Choroid plexus epithelial cell (primary cell): ENCODE measurements around the gene XDH.
A peak's percentile ranks its signal among the peaks of the same experiment; 100 is the strongest.

ENCODE experiments used
- DNase-seq: peaks from one replicate; pipeline ENCODE4 v3.0.0-alpha.2; 2010; ENCODE audit warnings: low read depth
- H3K4me3 ChIP-seq: 2 replicates; pipeline ENCODE4 v1.5.1; 2011; ENCODE audit warnings: low read depth, mild to moderate bottlenecking, control low read depth, low read length, moderate library complexity
- CTCF ChIP-seq: conservative IDR thresholded peaks from 2 replicates; pipeline ENCODE4 v1.5.1; 2011; ENCODE audit warnings: low read depth, mild to moderate bottlenecking, control low read depth, inconsistent platforms, low read length, moderate library complexity

Gene XDH

GRCh38 chr2:31324016-31324633 is 90.4 kb downstream of the XDH start:
- peak overlapping the region; percentile 18 for H3K4me3 ChIP-seq
- peak; percentile 30 for DNase-seq
- no peak for TF ChIP-seq CTCF

- DNase-seq = peak; percentile 59
- H3K4me3 ChIP-seq = no peak overlapping the region
- TF ChIP-seq CTCF = no peak
Measured at GRCh38 chr2:31322371-31322770, 92.2 kb downstream of the XDH start.

- no peak for TF ChIP-seq CTCF
- H3K4me3 ChIP-seq = no peak overlapping the region
- peak; percentile 96 for DNase-seq
Measured at GRCh38 chr2:31319406-31320175, 95.0 kb downstream of the XDH start.

GRCh38 chr2:31318361-31319336 is 95.9 kb downstream of the XDH start:
- H3K4me3 ChIP-seq = no peak overlapping the region
- DNase-seq = peak; percentile 97
- TF ChIP-seq CTCF = no peak

GRCh38 chr2:31317396-31317795 is 97.1 kb downstream of the XDH start:
- no peak for DNase-seq
- no peak overlapping the region for H3K4me3 ChIP-seq
- peak; percentile 2 for TF ChIP-seq CTCF

- no peak overlapping the region for H3K4me3 ChIP-seq
- TF ChIP-seq CTCF = no peak
- no peak for DNase-seq
Measured at GRCh38 chr2:31314761-31315160, 99.8 kb downstream of the XDH start.
